Caco-2 (cell line): Measurements from ENCODE around the gene COCH. TPM values are rescaled to one million over a fixed set of nuclear protein-coding genes. Genes with fewer than 3 reads are reported as not detected.

ENCODE experiments used
- BruUV-seq: library from RNA; stranded (reverse); fragments of 400-500 nt; replicated peaks from 2 replicates; lab custom pipeline; 2021; lab: Mats Ljungman, UMichigan
- CTCF ChIA-PET: fragments of 300-600 bp; sonication (Branson Sonifier 250); formaldehyde crosslinking; loops from one replicate; lab custom pipeline; 2022; ENCODE audit warnings: antibody characterized with exemption; lab: Charles Lee
- POLR2A ChIA-PET: fragments of 300-600 bp; sonication (Branson Sonifier 250); formaldehyde crosslinking; loops from one replicate; lab custom pipeline; 2022; ENCODE audit warnings: antibody characterized with exemption; lab: Charles Lee
- DNase-seq, 2 experiments: peaks; one replicate each; pipeline versions ENCODE4 v3.0.0 to v3.0.0-alpha.2; 2020 to 2022
- H3K27me3 ChIP-seq: replicated peaks from 2 replicates; pipeline ENCODE4 v1.6.0; 2011; ENCODE audit warnings: low read length; ENCODE audit not compliant: control insufficient read depth, insufficient read depth
- H3K36me3 ChIP-seq: 2 replicates; pipeline ENCODE4 v1.5.1; 2011; ENCODE audit warnings: low read length; ENCODE audit not compliant: control insufficient read depth, insufficient read depth
- H3K4me1 ChIP-seq: fragments of 250-450 bp; sonication (Bioruptor Pico); 2 replicates; pipeline ENCODE4 v1.5.1; 2020; ENCODE audit warnings: mild to moderate bottlenecking
- H3K4me3 ChIP-seq: 2 replicates; pipeline ENCODE4 v1.5.1; 2011; ENCODE audit warnings: low read depth, mild to moderate bottlenecking, control low read depth, low read length
- H3K9me3 ChIP-seq: fragments of 250-450 bp; sonication (Bioruptor Pico); 2 replicates; pipeline ENCODE4 v1.5.1; 2020; ENCODE audit warnings: mild to moderate bottlenecking, moderate library complexity
- H3K27ac Mint-ChIP-seq: one replicate; pipeline ENCODE4 v1.8.0; 2022; ENCODE audit warnings: mixed read lengths; ENCODE audit not compliant: unreplicated experiment
- H3K27me3 Mint-ChIP-seq: one replicate; pipeline ENCODE4 v1.8.0; 2022; ENCODE audit warnings: mixed read lengths; ENCODE audit not compliant: insufficient read depth, unreplicated experiment
- H3K36me3 Mint-ChIP-seq: one replicate; pipeline ENCODE4 v1.8.0; 2022; ENCODE audit warnings: mild to moderate bottlenecking, mixed read lengths; ENCODE audit not compliant: insufficient read depth, unreplicated experiment
- H3K4me1 Mint-ChIP-seq: one replicate; pipeline ENCODE4 v1.8.0; 2022; ENCODE audit warnings: low read depth, mixed read lengths; ENCODE audit not compliant: unreplicated experiment
- H3K4me3 Mint-ChIP-seq: one replicate; pipeline ENCODE4 v1.8.0; 2022; ENCODE audit warnings: mild to moderate bottlenecking, moderate library complexity, mixed read lengths; ENCODE audit not compliant: unreplicated experiment
- H3K9me3 Mint-ChIP-seq: one replicate; pipeline ENCODE4 v1.8.0; 2022; ENCODE audit warnings: mixed read lengths; ENCODE audit not compliant: unreplicated experiment
- intact Hi-C: fragments of 100-400 bp; cut with micrococcal nuclease; formaldehyde crosslinking; loops from one replicate; pipeline ENCODE4 v1.10.0; 2022; ENCODE audit not compliant: unreplicated experiment
- total RNA-seq: library from RNA; stranded (reverse); gene quantifications from 2 replicates; pipeline ENCODE4 v1.2.3, GENCODE V29; 2022
- TF ChIP-seq, protein P1 (sequence below), 2 experiments: fragments of 200-600 bp in 1 of 2; IDR thresholded peaks; 1 replicate in 1 of 2; 2 replicates in 1 of 2; pipeline versions ENCODE4 v1.5.1 to v1.8.0; 2011 to 2022; ENCODE audit warnings: antibody characterized with exemption in 1 of 2, control low read depth in 1 of 2, inconsistent platforms in 1 of 2, low read depth in 1 of 2, low read length in 1 of 2, mild to moderate bottlenecking in 1 of 2, moderate library complexity in 1 of 2; ENCODE audit not compliant: insufficient read depth in 1 of 2, severe bottlenecking in 1 of 2, unreplicated experiment in 1 of 2

Gene COCH
- total RNA-seq, 1 experiment from 2014 or later, result 32.2 TPM

DNA sequence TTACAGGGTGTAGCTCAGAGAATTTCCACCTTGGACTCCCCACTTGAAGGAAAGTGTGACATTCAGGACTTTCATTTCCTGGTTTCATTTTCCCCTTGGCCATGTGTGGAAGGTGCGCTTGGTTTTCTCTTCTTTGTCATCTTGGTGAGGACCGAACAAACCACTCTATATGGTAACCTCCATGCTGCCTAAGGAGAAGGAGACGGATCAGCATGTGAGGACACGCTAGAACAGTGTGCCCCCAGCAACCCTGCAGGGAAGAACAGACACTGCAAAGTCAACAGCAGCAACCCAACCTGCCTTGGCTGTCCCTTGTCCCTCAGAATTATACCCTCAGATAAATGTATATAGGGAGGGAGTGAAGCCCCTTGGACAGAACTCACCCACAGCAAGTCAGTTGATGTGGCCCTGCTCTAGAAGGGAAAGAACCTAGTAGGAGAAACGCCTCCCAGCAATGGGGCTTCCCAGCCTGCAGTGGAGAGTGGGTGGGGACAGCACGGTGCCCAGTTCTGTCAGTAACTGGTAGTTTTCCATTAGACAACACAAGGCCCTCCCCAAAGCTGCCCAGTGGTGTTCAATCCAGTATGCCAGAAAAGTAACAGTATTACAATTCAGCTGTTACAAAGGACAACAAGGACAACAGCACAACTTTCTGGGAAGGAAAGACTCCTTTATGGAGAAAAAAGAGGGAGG lies 18.9 kb upstream of the COCH start:
- POLR2A ChIA-PET, result no interaction called here
- Mint-ChIP-seq H3K4me3 (no peak overlapping the region), H3K36me3 (no peaks in the 10 kb centered on the region), H3K27me3 (peaks cover 3% of the 10 kb centered on the region), H3K4me1 (no peaks in the 10 kb centered on the region), H3K27ac (no peak overlapping the region), H3K9me3 (no peaks in the 10 kb centered on the region)
- no peaks in the 10 kb centered on the region for H3K4me1 ChIP-seq
- CTCF ChIA-PET, result no interaction called here
- H3K4me3 ChIP-seq, result no peak overlapping the region
- H3K9me3 ChIP-seq, result no peaks in the 10 kb centered on the region
- TF ChIP-seq, protein P1, sequence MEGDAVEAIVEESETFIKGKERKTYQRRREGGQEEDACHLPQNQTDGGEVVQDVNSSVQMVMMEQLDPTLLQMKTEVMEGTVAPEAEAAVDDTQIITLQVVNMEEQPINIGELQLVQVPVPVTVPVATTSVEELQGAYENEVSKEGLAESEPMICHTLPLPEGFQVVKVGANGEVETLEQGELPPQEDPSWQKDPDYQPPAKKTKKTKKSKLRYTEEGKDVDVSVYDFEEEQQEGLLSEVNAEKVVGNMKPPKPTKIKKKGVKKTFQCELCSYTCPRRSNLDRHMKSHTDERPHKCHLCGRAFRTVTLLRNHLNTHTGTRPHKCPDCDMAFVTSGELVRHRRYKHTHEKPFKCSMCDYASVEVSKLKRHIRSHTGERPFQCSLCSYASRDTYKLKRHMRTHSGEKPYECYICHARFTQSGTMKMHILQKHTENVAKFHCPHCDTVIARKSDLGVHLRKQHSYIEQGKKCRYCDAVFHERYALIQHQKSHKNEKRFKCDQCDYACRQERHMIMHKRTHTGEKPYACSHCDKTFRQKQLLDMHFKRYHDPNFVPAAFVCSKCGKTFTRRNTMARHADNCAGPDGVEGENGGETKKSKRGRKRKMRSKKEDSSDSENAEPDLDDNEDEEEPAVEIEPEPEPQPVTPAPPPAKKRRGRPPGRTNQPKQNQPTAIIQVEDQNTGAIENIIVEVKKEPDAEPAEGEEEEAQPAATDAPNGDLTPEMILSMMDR (IDR thresholded peaks at IDR 0.05; ENCODE audit: insufficient read depth in 1 of 2, low read depth in 1 of 2, low read length in 1 of 2, severe bottlenecking in 1 of 2, unreplicated experiment in 1 of 2), result no peak
- no peaks in the 10 kb centered on the region for H3K27me3 ChIP-seq
- no peaks in the 10 kb centered on the region for H3K36me3 ChIP-seq
- DNase-seq, result no peak
- BruUV-seq, result no TSS peak
- intact Hi-C loops, result no loop called here

DNA sequence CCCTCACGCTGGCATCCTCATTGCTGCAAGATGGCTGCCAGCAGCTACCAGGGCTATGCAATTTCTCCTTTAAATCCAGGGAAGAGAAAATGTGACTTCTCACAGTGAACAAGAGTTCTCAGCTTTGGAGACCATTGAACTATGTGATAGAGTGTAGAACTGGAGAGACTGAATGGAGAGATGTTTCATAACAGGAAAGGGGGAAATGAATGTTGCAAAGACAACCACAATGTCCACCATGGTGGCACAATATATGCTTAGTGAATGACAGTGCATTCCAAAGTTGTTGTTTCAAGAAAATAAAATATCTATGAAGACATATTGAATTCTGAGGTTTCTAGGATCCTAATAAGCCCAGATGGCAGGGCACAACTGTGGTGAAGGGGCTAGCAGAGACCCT lies 13.2 kb upstream of the COCH start:
- Mint-ChIP-seq H3K4me3 (no peak overlapping the region), H3K9me3 (no peaks in the 10 kb centered on the region), H3K27ac (no peak overlapping the region), H3K4me1 (no peaks in the 10 kb centered on the region), H3K27me3 (peaks cover 13% of the 10 kb centered on the region), H3K36me3 (no peaks in the 10 kb centered on the region)
- intact Hi-C loops, result no loop called here
- no peak overlapping the region for H3K4me3 ChIP-seq
- POLR2A ChIA-PET, result no interaction called here
- H3K27me3 ChIP-seq, result no peaks in the 10 kb centered on the region
- H3K36me3 ChIP-seq, result no peaks in the 10 kb centered on the region
- no peaks in the 10 kb centered on the region for H3K9me3 ChIP-seq
- no TSS peak for BruUV-seq
- H3K4me1 ChIP-seq, result no peaks in the 10 kb centered on the region
- TF ChIP-seq, protein P1 (IDR thresholded peaks at IDR 0.05; ENCODE audit: insufficient read depth in 1 of 2, low read depth in 1 of 2, low read length in 1 of 2, severe bottlenecking in 1 of 2, unreplicated experiment in 1 of 2), result no peak
- no peak for DNase-seq
- CTCF ChIA-PET, result no interaction called here

DNA sequence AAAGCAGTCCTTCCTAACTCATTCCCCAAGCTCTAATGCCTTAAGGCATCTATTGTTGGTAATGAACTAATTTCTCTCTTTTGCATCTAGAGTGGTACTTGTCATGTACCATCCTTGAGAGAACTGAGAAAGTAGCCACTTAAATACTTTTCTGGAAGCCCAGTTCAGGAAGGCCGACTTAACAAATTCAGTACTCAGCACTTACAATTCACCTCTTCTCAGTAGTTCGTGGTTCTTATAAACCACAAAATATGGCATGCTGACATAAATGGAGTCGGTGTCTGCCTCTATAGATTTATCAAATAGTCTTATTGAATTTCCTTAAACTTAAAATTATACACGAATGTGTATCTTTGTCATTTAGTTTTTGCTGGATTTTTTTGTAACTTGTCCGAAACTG lies 9.4 kb upstream of the COCH start:
- BruUV-seq, result no TSS peak
- Mint-ChIP-seq H3K4me3 (no peak overlapping the region), H3K27ac (no peak overlapping the region), H3K4me1 (no peaks in the 10 kb centered on the region), H3K36me3 (no peaks in the 10 kb centered on the region), H3K9me3 (no peaks in the 10 kb centered on the region), H3K27me3 (peaks cover 13% of the 10 kb centered on the region)
- Histone ChIP-seq H3K36me3 (no peaks in the 10 kb centered on the region), H3K4me3 (no peak overlapping the region), H3K27me3 (no peaks in the 10 kb centered on the region), H3K9me3 (no peaks in the 10 kb centered on the region), H3K4me1 (no peaks in the 10 kb centered on the region)
- POLR2A ChIA-PET, result no interaction called here
- intact Hi-C loops, result no loop called here
- TF ChIP-seq, protein P1 (IDR thresholded peaks at IDR 0.05; ENCODE audit: insufficient read depth in 1 of 2, low read depth in 1 of 2, low read length in 1 of 2, severe bottlenecking in 1 of 2, unreplicated experiment in 1 of 2), result no peak
- CTCF ChIA-PET, result no interaction called here
- no peak for DNase-seq
